GM23338 (cell line): ENCODE measurements around the gene SLC2A4RG. TPM values are rescaled to one million over a fixed set of nuclear protein-coding genes. Genes with fewer than 3 reads are reported as not detected.

Source experiments
- ATAC-seq: fragments of 200-7000 bp; cut with Tn5 transposase; 3 replicates; pipeline ENCODE4 v1.9.1; 2020
- DNase-seq: peaks from one replicate; pipeline ENCODE4 v3.0.0-alpha.2; 2015; ENCODE audit warnings: low spot score
- H2AFZ ChIP-seq: fragments of 200-600 bp; sonication (generic); 2 replicates; pipeline ENCODE4 v1.8.0; 2016; ENCODE audit warnings: antibody characterized with exemption, mild to moderate bottlenecking, moderate library complexity
- H3F3A ChIP-seq: fragments of 200-600 bp; sonication (generic); replicated peaks from 2 replicates; pipeline ENCODE4 v1.8.0; 2017; ENCODE audit warnings: antibody characterized with exemption, mixed run types, low read depth
- H3K27ac ChIP-seq: fragments of 200-600 bp; sonication (generic); 2 replicates; pipeline ENCODE4 v1.6.1; 2016; ENCODE audit warnings: low read depth
- H3K27me3 ChIP-seq: fragments of 200-600 bp; sonication (generic); 2 replicates; pipeline ENCODE4 v1.8.0; 2016; ENCODE audit warnings: mild to moderate bottlenecking, mixed run types, moderate library complexity; ENCODE audit not compliant: insufficient read depth
- H3K36me3 ChIP-seq: fragments of 200-600 bp; sonication (generic); 2 replicates; pipeline ENCODE4 v1.8.0; 2016; ENCODE audit warnings: mild to moderate bottlenecking; ENCODE audit not compliant: insufficient read depth
- H3K4me1 ChIP-seq: fragments of 200-600 bp; sonication (generic); 2 replicates; pipeline ENCODE4 v1.8.0; 2016; ENCODE audit warnings: mild to moderate bottlenecking, moderate library complexity; ENCODE audit not compliant: insufficient read depth
- H3K4me2 ChIP-seq: fragments of 200-600 bp; sonication (generic); 2 replicates; pipeline ENCODE4 v1.7.1; 2017; ENCODE audit warnings: mixed run types
- H3K4me3 ChIP-seq: fragments of 200-600 bp; sonication (generic); 2 replicates; pipeline ENCODE4 v1.6.1; 2016; ENCODE audit warnings: mixed run types
- H3K79me2 ChIP-seq: fragments of 200-600 bp; sonication (generic); replicated peaks from 2 replicates; pipeline ENCODE4 v1.8.0; 2017; ENCODE audit warnings: mild to moderate bottlenecking; ENCODE audit not compliant: insufficient read depth
- H3K9me2 ChIP-seq: fragments of 200-600 bp; sonication (generic); 2 replicates; pipeline ENCODE4 v1.8.0; 2017; ENCODE audit not compliant: insufficient read depth
- H4K20me1 ChIP-seq: fragments of 200-600 bp; sonication (generic); replicated peaks from 2 replicates; pipeline ENCODE4 v1.8.0; 2017; ENCODE audit warnings: mild to moderate bottlenecking; ENCODE audit not compliant: insufficient read depth
- H3K27ac Mint-ChIP-seq: 2 replicates; pipeline ENCODE4 v1.8.0; 2020; ENCODE audit warnings: inconsistent platforms, mild to moderate bottlenecking, moderate library complexity, mixed read lengths
- H3K27me3 Mint-ChIP-seq: 3 replicates; pipeline ENCODE4 v1.8.0; 2022; ENCODE audit warnings: low read depth, mild to moderate bottlenecking, moderate library complexity, mixed read lengths, inconsistent platforms; ENCODE audit not compliant: insufficient read depth, poor library complexity
- H3K36me3 Mint-ChIP-seq: 3 replicates; pipeline ENCODE4 v1.8.0; 2021; ENCODE audit warnings: low read depth, mild to moderate bottlenecking, inconsistent platforms, moderate library complexity, mixed read lengths
- H3K4me1 Mint-ChIP-seq: 3 replicates; pipeline ENCODE4 v1.8.0; 2020; ENCODE audit warnings: mild to moderate bottlenecking, inconsistent platforms, mixed read lengths
- H3K4me3 Mint-ChIP-seq: 3 replicates; pipeline ENCODE4 v1.8.0; 2021; ENCODE audit warnings: moderate library complexity, mild to moderate bottlenecking, inconsistent platforms, mixed read lengths
- H3K9me3 Mint-ChIP-seq: 3 replicates; pipeline ENCODE4 v1.8.0; 2020; ENCODE audit warnings: moderate library complexity, mild to moderate bottlenecking, inconsistent platforms, mixed read lengths
- CREB1 ChIP-seq: fragments of 250-450 bp; sonication (Bioruptor Pico); IDR thresholded peaks from 2 replicates; pipeline ENCODE4 v1.5.0; 2020; ENCODE audit warnings: low read depth, mild to moderate bottlenecking, moderate library complexity
- EZH2 ChIP-seq: fragments of 200-600 bp; sonication (generic); IDR thresholded peaks from one replicate; pipeline ENCODE4 v1.8.0; 2017; ENCODE audit warnings: antibody characterized with exemption, mild to moderate bottlenecking, low read depth; ENCODE audit not compliant: unreplicated experiment
- EZH2phosphoT487 ChIP-seq: fragments of 200-600 bp; sonication (generic); IDR thresholded peaks from one replicate; pipeline ENCODE4 v1.8.1; 2018; ENCODE audit warnings: antibody characterized with exemption; ENCODE audit not compliant: unreplicated experiment
- POLR2AphosphoS5 ChIP-seq: IDR thresholded peaks from 2 replicates; pipeline ENCODE4 v1.6.1; 2016; ENCODE audit warnings: antibody characterized with exemption, low read depth
- STAT1 ChIP-seq: IDR thresholded peaks from one replicate; pipeline ENCODE4 v1.6.1; 2016; ENCODE audit warnings: antibody characterized with exemption; ENCODE audit not compliant: unreplicated experiment
- ZNF114 ChIP-seq: fragments of 250-450 bp; sonication (Bioruptor Pico); IDR thresholded peaks from 2 replicates; pipeline ENCODE4 v1.5.0; 2020; ENCODE audit warnings: mild to moderate bottlenecking, moderate library complexity
- ZNF331 ChIP-seq: fragments of 250-450 bp; sonication (Bioruptor Pico); IDR thresholded peaks from 2 replicates; pipeline ENCODE4 v1.5.0; 2020; ENCODE audit warnings: low read depth, mild to moderate bottlenecking, moderate library complexity
- polyA plus RNA-seq: library from polyadenylated mRNA; unstranded; fragments of >200 nt; fragmentation: Nextera tagmentation; extraction: Ambion mirVana; gene quantifications from 2 replicates; pipeline ENCODE4 v1.2.1, GENCODE V29; 2016
- total RNA-seq: library from RNA; depleted of rRNA; stranded (reverse); fragments of >200 nt; shearing (Covaris generic); gene quantifications from 2 replicates; pipeline ENCODE4 v1.2.3, GENCODE V29; 2014
- TF ChIP-seq, protein P1 (sequence below): IDR thresholded peaks from one replicate; pipeline ENCODE4 v1.6.1; 2018; ENCODE audit warnings: antibody characterized with exemption; ENCODE audit not compliant: unreplicated experiment
- TF ChIP-seq, protein P2 (sequence below): fragments of 250-450 bp; sonication (Bioruptor Pico); IDR thresholded peaks from 2 replicates; pipeline ENCODE4 v1.5.0; 2020; ENCODE audit warnings: mild to moderate bottlenecking, moderate library complexity

Gene SLC2A4RG
- total and polyA plus RNA-seq, 2 experiments from 2014 or later = 22.8 to 42.0 TPM

DNA sequence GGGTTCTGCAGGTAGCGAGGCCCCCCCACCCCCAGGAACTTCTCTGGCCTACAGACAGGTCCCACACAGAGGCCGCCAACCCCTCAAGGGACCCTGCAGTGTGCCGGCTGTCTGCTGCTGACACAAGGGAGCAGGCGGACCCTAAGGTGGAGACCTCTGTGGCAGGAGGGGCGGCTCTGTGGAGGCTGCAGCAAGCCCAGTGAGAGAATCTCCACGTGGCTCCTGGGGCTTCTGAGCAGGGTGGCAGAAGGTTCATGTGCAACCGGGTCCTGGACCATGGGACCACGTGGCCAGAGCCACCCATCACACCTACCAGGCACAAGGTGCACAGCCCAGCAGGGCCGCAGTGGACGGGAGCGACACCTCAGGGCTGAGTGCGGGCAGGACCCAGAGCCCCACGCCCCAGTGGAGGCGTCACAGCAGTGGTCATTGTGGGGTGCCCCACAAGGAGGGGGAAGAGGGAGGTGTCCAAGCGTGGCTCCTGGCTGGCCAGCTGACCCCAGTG, 36.1 kb upstream of the SLC2A4RG start (continued):
- TF ChIP-seq, protein P1, sequence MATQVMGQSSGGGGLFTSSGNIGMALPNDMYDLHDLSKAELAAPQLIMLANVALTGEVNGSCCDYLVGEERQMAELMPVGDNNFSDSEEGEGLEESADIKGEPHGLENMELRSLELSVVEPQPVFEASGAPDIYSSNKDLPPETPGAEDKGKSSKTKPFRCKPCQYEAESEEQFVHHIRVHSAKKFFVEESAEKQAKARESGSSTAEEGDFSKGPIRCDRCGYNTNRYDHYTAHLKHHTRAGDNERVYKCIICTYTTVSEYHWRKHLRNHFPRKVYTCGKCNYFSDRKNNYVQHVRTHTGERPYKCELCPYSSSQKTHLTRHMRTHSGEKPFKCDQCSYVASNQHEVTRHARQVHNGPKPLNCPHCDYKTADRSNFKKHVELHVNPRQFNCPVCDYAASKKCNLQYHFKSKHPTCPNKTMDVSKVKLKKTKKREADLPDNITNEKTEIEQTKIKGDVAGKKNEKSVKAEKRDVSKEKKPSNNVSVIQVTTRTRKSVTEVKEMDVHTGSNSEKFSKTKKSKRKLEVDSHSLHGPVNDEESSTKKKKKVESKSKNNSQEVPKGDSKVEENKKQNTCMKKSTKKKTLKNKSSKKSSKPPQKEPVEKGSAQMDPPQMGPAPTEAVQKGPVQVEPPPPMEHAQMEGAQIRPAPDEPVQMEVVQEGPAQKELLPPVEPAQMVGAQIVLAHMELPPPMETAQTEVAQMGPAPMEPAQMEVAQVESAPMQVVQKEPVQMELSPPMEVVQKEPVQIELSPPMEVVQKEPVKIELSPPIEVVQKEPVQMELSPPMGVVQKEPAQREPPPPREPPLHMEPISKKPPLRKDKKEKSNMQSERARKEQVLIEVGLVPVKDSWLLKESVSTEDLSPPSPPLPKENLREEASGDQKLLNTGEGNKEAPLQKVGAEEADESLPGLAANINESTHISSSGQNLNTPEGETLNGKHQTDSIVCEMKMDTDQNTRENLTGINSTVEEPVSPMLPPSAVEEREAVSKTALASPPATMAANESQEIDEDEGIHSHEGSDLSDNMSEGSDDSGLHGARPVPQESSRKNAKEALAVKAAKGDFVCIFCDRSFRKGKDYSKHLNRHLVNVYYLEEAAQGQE = no peak
- TF ChIP-seq CREB1 (CRISPR knock-in tag) = no peak
- TF ChIP-seq POLR2AphosphoS5 = no peak
- TF ChIP-seq ZNF331 = no peak

DNA sequence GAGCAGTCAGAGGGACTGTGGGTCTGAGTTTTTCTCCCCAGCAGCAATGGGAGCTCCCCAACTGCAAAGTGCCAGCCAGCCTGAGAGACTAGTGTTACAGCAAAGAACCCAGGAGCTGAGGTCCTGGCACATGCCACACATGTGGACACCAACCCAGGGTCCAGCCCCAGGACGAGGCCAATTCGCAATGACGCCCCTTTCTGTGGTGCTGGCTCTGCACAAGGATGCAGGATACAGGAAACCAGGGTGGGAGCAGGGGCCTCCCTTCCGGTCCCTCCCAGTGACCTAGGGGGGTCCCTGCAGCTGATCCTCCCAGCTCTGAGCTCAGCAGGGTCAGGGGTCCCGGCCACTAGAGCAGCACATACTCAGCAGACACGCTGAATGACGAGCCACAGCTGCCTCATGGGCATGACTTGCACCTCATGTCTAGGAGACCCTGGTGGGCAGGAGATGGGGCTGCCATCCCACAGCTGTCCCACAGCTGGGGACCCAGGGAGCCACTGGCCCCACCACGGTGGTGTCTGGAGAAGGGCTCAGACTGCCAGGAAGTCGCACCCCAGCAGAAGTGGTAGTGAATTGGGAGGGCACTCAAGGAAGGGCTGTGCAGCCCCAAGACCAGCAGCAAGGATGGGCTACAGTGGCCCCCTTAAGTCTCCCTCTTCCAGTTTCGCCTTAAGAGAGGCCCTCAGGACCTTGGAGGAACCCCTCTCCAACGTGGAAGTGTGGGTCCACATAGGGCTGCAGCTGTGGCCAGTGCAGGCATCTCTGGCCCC, 35.4 kb upstream of the SLC2A4RG start:
- H3K4me1 ChIP-seq = no peaks in the 10 kb centered on the region; the same call in 1 of the 2 replicates
- H3K36me3 ChIP-seq = no peaks in the 10 kb centered on the region
- H3K27ac ChIP-seq = no peak overlapping the region
- peaks cover 20% of the 10 kb centered on the region for H3K36me3 Mint-ChIP-seq
- H3F3A ChIP-seq = peaks cover 8% of the 10 kb centered on the region; the same call in 1 of the 2 replicates
- H4K20me1 ChIP-seq = peaks cover 11% of the 10 kb centered on the region
- no peaks in the 10 kb centered on the region for H3K27me3 ChIP-seq
- DNase-seq (no peak), ATAC-seq (no peak)
- no peak overlapping the region for H3K4me2 ChIP-seq
- H3K4me3 Mint-ChIP-seq = no peak overlapping the region
- H3K79me2 ChIP-seq = peaks cover 16% of the 10 kb centered on the region
- H3K4me1 Mint-ChIP-seq = peaks cover 10% of the 10 kb centered on the region
- no peak overlapping the region for H3K4me3 ChIP-seq
- no peak overlapping the region for H2AFZ ChIP-seq
- peaks cover 12% of the 10 kb centered on the region for H3K27me3 Mint-ChIP-seq
- no peaks in the 10 kb centered on the region for H3K9me2 ChIP-seq
- no peak overlapping the region for H3K27ac Mint-ChIP-seq
- H3K9me3 Mint-ChIP-seq = no peaks in the 10 kb centered on the region
- TF ChIP-seq STAT1 (no peak), EZH2phosphoT487 (no peak), EZH2 (no peak), ZNF114 (CRISPR knock-in tag) (no peak)
- TF ChIP-seq, protein P1 = no peak
- TF ChIP-seq, protein P2, sequence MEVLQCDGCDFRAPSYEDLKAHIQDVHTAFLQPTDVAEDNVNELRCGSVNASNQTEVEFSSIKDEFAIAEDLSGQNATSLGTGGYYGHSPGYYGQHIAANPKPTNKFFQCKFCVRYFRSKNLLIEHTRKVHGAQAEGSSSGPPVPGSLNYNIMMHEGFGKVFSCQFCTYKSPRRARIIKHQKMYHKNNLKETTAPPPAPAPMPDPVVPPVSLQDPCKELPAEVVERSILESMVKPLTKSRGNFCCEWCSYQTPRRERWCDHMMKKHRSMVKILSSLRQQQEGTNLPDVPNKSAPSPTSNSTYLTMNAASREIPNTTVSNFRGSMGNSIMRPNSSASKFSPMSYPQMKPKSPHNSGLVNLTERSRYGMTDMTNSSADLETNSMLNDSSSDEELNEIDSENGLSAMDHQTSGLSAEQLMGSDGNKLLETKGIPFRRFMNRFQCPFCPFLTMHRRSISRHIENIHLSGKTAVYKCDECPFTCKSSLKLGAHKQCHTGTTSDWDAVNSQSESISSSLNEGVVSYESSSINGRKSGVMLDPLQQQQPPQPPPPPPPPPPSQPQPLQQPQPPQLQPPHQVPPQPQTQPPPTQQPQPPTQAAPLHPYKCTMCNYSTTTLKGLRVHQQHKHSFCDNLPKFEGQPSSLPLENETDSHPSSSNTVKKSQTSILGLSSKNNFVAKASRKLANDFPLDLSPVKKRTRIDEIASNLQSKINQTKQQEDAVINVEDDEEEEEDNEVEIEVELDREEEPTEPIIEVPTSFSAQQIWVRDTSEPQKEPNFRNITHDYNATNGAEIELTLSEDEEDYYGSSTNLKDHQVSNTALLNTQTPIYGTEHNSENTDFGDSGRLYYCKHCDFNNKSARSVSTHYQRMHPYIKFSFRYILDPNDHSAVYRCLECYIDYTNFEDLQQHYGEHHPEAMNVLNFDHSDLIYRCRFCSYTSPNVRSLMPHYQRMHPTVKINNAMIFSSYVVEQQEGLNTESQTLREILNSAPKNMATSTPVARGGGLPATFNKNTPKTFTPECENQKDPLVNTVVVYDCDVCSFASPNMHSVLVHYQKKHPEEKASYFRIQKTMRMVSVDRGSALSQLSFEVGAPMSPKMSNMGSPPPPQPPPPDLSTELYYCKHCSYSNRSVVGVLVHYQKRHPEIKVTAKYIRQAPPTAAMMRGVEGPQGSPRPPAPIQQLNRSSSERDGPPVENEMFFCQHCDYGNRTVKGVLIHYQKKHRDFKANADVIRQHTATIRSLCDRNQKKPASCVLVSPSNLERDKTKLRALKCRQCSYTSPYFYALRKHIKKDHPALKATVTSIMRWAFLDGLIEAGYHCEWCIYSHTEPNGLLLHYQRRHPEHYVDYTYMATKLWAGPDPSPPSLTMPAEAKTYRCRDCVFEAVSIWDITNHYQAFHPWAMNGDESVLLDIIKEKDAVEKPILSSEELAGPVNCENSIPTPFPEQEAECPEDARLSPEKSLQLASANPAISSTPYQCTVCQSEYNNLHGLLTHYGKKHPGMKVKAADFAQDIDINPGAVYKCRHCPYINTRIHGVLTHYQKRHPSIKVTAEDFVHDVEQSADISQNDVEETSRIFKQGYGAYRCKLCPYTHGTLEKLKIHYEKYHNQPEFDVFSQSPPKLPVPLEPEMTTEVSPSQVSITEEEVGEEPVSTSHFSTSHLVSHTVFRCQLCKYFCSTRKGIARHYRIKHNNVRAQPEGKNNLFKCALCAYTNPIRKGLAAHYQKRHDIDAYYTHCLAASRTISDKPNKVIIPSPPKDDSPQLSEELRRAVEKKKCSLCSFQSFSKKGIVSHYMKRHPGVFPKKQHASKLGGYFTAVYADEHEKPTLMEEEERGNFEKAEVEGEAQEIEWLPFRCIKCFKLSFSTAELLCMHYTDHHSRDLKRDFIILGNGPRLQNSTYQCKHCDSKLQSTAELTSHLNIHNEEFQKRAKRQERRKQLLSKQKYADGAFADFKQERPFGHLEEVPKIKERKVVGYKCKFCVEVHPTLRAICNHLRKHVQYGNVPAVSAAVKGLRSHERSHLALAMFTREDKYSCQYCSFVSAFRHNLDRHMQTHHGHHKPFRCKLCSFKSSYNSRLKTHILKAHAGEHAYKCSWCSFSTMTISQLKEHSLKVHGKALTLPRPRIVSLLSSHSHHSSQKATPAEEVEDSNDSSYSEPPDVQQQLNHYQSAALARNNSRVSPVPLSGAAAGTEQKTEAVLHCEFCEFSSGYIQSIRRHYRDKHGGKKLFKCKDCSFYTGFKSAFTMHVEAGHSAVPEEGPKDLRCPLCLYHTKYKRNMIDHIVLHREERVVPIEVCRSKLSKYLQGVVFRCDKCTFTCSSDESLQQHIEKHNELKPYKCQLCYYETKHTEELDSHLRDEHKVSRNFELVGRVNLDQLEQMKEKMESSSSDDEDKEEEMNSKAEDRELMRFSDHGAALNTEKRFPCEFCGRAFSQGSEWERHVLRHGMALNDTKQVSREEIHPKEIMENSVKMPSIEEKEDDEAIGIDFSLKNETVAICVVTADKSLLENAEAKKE (CRISPR knock-in tag) = no peak
